OCI-LY3 (cell line): Measurements from ENCODE around the gene ABTB2.

Experiments
- CTCF ChIP-seq: fragments of 200-600, 300-600 bp; sonication (generic); IDR thresholded peaks from 2 replicates; pipeline ENCODE4 v1.5.1; 2014; ENCODE audit warnings: antibody characterized with exemption, low read length, low read depth
- EZH2phosphoT487 ChIP-seq: fragments of 200-600 bp; shearing (Covaris generic); IDR thresholded peaks from 2 replicates; pipeline ENCODE4 v1.6.1; 2018; ENCODE audit warnings: antibody characterized with exemption, mixed run types, low read depth

- no peak for TF ChIP-seq CTCF
- TF ChIP-seq EZH2phosphoT487: no peak
These were observed 72.9 kb downstream of the ABTB2 start for GRCh38 chr11:34284811-34285481.
